Lower leg skin (tissue), 4 donors: Measurements from ENCODE around the gene TGM5. TPM values are rescaled to one million over a fixed set of nuclear protein-coding genes. Genes with fewer than 3 reads are reported as not detected.
A peak's percentile ranks its signal among the peaks of the same experiment; 100 is the strongest.

Experiments
- DNase-seq, 2 donors: peaks; one replicate each; pipeline ENCODE4 v3.0.0-alpha.2; 2019; ENCODE audit warnings: low spot score in 2 of 2
- H3K4me3 ChIP-seq: fragments of 200-600 bp; sonication (generic); 2 replicates; pipeline ENCODE4 v1.5.1; 2017; ENCODE audit warnings: mild to moderate bottlenecking, low read depth; ENCODE audit not compliant: poor library complexity, severe bottlenecking
- CTCF ChIP-seq, 3 donors: fragments of 450-650 bp; IDR thresholded peaks; one replicate each; pipeline ENCODE4 v1.5.1; 2016; ENCODE audit warnings: antibody characterized with exemption in 3 of 3, mild to moderate bottlenecking in 3 of 3, moderate library complexity in 2 of 3
- POLR2A ChIP-seq, 2 donors: fragments of 450-650 bp; IDR thresholded peaks; one replicate each; pipeline ENCODE4 v1.6.1; 2016 to 2017; ENCODE audit warnings: antibody characterized with exemption in 2 of 2, mild to moderate bottlenecking in 1 of 2, moderate library complexity in 1 of 2
- WGBS, 2 donors: methylation state at CpG; one replicate each; pipeline ENCODE4 v1.1.5; 2018; 5-methylcytosine and 5-hydroxymethylcytosine counted together
- intact Hi-C: fragments of 100-400 bp; cut with DNase I; formaldehyde crosslinking; loops from one replicate; pipeline ENCODE4 v1.15.0; 2023; ENCODE audit warnings: low total_unique reads
- total RNA-seq, 4 donors: library from RNA; depleted of rRNA; stranded (reverse); fragments of >200 nt; gene quantifications; one replicate each; pipeline ENCODE4 v1.1.0, GENCODE V29; 2016

TGM5 gene
- total RNA-seq, 4 donors from 2014 or later: 72.5 to 121 (median 105) TPM

DNA sequence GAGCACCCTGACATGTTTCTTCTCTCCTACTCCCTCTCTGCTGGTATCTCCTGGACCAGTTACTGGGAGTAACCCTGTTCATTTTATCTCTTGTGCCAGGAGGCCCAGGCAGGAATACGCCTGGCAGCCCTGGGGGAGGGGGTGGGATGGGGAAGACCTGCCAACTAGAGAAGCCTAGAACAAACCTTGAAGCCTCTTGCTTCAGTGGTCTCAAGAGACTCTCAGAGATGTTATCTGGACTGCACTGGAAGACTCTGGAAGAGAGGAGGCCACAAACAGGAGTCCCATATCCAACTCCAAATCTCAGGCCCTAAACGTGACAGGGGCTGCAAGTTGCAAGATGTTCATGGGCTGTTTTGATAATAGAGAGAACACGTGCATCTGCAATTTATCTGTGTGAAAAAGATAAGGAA, 45.7 kb downstream of the TGM5 start, which contains the start of gene EPB42:
TSS of gene EPB42 (minus strand) at position 28 of the 413 bp plus-strand sequence. CDS start 193 bp downstream, outside the sequence.
- 73 to 82% methylated on average over 3 of the region's 3 CpGs for WGBS, 2 donors

GRCh38 chr15:43219929-43220928, 46.5 kb downstream of the TGM5 start:
- 81 to 84% methylated on average over 16 of the region's 16 CpGs for WGBS, 2 donors

More for the DNA sequence above, 45.7 kb downstream of the TGM5 start, which contains the start of gene EPB42:
- TF ChIP-seq POLR2A (IDR thresholded peaks at IDR 0.05) (no peak), CTCF (IDR thresholded peaks at IDR 0.05) (no peak)
- DNase-seq: no peak
- intact Hi-C loops: no loop called here
- H3K4me3 ChIP-seq: no peak within 1 kb of the TSS

GRCh38 chr15:43218908-43219706, 47.6 kb downstream of the TGM5 start:
- no peak overlapping the region for H3K4me3 ChIP-seq
- WGBS, 2 donors: 30 to 34% methylated on average over 13 of the region's 13 CpGs
- TF ChIP-seq POLR2A (IDR thresholded peaks at IDR 0.05): no peak
- no peak for TF ChIP-seq CTCF (IDR thresholded peaks at IDR 0.05)
- peak; percentile 57 to 66 for DNase-seq
- intact Hi-C loops: no loop called here

More at GRCh38 chr15:43219929-43220928, 46.5 kb downstream of the TGM5 start:
- no peak for DNase-seq
- H3K4me3 ChIP-seq: no peak overlapping the region
- TF ChIP-seq CTCF (IDR thresholded peaks at IDR 0.05): no peak
- no peak for TF ChIP-seq POLR2A (IDR thresholded peaks at IDR 0.05)
- intact Hi-C loops: no loop called here

DNA sequence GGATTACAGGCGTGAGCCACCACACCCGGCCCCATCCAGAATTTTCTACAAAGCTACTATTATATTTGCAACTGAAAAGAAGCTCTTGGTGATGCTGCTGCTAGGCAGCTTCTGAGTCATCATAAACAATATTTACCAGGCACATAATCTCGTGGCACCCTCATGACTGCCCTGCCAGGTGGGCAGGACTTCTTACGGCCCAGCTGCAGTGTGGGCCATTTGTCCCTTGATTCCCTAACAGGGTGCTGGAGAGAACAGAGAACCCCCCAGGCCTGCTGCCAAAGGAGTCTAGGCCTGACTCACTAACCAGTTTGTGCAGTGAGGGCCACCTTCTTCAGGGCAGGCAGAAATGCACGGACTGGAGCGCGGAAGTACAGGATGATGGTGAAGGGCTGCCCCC, 50.8 kb downstream of the TGM5 start:
- intact Hi-C loops: no loop called here
- DNase-seq: peak in 1 of 2 donors; percentile 74
- 68 to 76% methylated on average over 7 of the region's 7 CpGs for WGBS, 2 donors
- TF ChIP-seq POLR2A (IDR thresholded peaks at IDR 0.05) (no peak), CTCF (IDR thresholded peaks at IDR 0.05) (no peak)
- H3K4me3 ChIP-seq: no peak overlapping the region

DNA sequence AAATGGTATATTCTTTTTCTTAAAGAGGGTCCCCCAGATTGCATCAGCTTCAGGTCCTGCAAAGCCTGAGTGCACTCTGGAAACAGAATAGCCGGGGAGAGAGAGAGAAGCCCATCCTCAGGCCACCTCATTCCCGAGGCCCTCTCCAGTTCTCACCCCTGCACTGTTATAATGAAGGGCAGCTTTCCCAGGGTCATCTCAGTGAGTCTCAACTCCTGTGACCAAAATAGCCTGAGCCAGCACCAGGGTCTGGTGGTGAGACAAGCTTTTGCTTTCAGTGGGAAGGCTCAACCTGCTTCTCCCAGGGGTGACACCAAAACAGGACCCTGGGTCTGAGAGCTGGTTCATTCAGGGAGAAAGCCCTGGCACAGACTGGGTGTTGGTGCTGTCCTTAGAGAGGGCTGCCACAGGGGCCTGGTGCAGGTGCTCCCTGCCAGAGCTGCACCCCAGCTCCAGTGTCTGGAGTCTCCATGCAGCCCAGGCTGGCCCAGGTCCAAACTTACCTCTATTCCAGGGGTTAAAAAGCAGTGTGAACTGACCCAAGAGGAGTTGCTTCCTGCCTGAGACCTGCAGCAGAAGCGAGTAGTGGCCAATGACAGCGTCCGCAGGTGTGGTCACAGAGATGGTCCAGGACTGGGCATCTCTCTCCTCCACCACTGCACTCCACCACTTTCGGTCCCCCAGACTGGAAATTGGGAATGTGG, 52.0 kb downstream of the TGM5 start:
- no peak overlapping the region for H3K4me3 ChIP-seq
- 88 to 93% methylated on average over 6 of the region's 6 CpGs for WGBS, 2 donors
- peak in 1 of 2 donors; percentile 75 for DNase-seq
- TF ChIP-seq CTCF (IDR thresholded peaks at IDR 0.05) (no peak), POLR2A (IDR thresholded peaks at IDR 0.05) (no peak)
- intact Hi-C loops: no loop called here
